Endothelial cell of umbilical vein (primary cell): Measurements from ENCODE around the gene MUCL3. TPM values are rescaled to one million over a fixed set of nuclear protein-coding genes. Genes with fewer than 3 reads are reported as not detected.

Experiments used
- BruUV-seq: library from RNA; stranded (reverse); fragments of 400-500 nt; replicated peaks from 2 replicates; lab custom pipeline; 2021; lab: Mats Ljungman, UMichigan
- CTCF ChIA-PET: fragments of 300-600, 350-600 bp; sonication (Branson Sonifier 250); formaldehyde crosslinking; loops from one replicate; lab custom pipeline; 2021; ENCODE audit warnings: antibody characterized with exemption, inconsistent platforms; lab: Charles Lee
- POLR2A ChIA-PET: fragments of 300-600, 350-600 bp; sonication (Branson Sonifier 250); formaldehyde crosslinking; loops from one replicate; lab custom pipeline; 2021; ENCODE audit warnings: antibody characterized with exemption, inconsistent platforms; lab: Charles Lee
- DNase-seq: peaks from one replicate; pipeline ENCODE4 v3.0.0-alpha.2; 2011; ENCODE audit warnings: low read depth, low spot score
- FAIRE-seq: peaks from 2 replicates; lab custom pipeline; 2011; peaks lifted over from hg19 to GRCh38; lab: Jason Lieb, UNC
- H2AFZ ChIP-seq: 2 replicates; pipeline ENCODE4 v1.6.0; 2012; ENCODE audit warnings: low read depth, low read length, control low read depth, inconsistent platforms
- H3K27ac ChIP-seq: 2 replicates; pipeline ENCODE4 v1.5.1; 2011; ENCODE audit warnings: low read depth, mild to moderate bottlenecking, control low read depth, low read length, moderate library complexity; ENCODE audit not compliant: insufficient read depth
- H3K27me3 ChIP-seq, 2 experiments: 2 replicates each; pipeline versions ENCODE4 v1.6.0 to v1.6.1; 2011; ENCODE audit warnings: low read length in 2 of 2, mixed read lengths in 1 of 2; ENCODE audit not compliant: control insufficient read depth in 2 of 2, insufficient read depth in 2 of 2
- H3K36me3 ChIP-seq, 2 experiments: 2 replicates in 1 of 2; 3 replicates in 1 of 2; pipeline ENCODE4 v1.5.1; 2011; ENCODE audit warnings: low read length in 2 of 2, mild to moderate bottlenecking in 1 of 2, moderate library complexity in 1 of 2; ENCODE audit not compliant: control insufficient read depth in 2 of 2, insufficient read depth in 2 of 2; ENCODE audit errors: extremely low read depth in 1 of 2
- H3K4me1 ChIP-seq: 3 replicates; pipeline ENCODE4 v1.5.1; 2011; ENCODE audit warnings: mild to moderate bottlenecking, low read length; ENCODE audit not compliant: control insufficient read depth, insufficient read depth; ENCODE audit errors: extremely low read depth
- H3K4me2 ChIP-seq: 2 replicates; pipeline ENCODE4 v1.6.1; 2011; ENCODE audit warnings: low read length, control low read depth, mixed read lengths; ENCODE audit not compliant: insufficient read depth
- H3K4me3 ChIP-seq, 3 experiments: fragments of 200-600 bp in 1 of 3; sonication (generic), shearing (Covaris generic) in 1 of 3; replicated peaks in 1 of 3; 2 replicates each; pipeline ENCODE4 v1.5.1; 2011 to 2016; ENCODE audit warnings: control low read depth in 3 of 3, low read length in 3 of 3, mild to moderate bottlenecking in 2 of 3, inconsistent platforms in 1 of 3, low read depth in 1 of 3, moderate library complexity in 1 of 3; ENCODE audit not compliant: insufficient read depth in 1 of 3
- H3K79me2 ChIP-seq: 2 replicates; pipeline ENCODE4 v1.6.0; 2012; ENCODE audit warnings: low read length, inconsistent platforms; ENCODE audit not compliant: control insufficient read depth, insufficient read depth
- H3K9ac ChIP-seq: replicated peaks from 2 replicates; pipeline ENCODE3; 2011; ENCODE audit warnings: low read length, control low read depth; ENCODE audit not compliant: insufficient read depth; ENCODE audit errors: extremely low read depth
- H3K9me1 ChIP-seq: replicated peaks from 3 replicates; pipeline ENCODE4 v1.6.0; 2011; ENCODE audit warnings: mild to moderate bottlenecking, low read length; ENCODE audit not compliant: control insufficient read depth, insufficient read depth; ENCODE audit errors: extremely low read depth
- H3K9me3 ChIP-seq: replicated peaks from 2 replicates; pipeline ENCODE4 v1.5.1; 2012; ENCODE audit warnings: low read length, inconsistent platforms; ENCODE audit not compliant: control insufficient read depth, insufficient read depth
- H4K20me1 ChIP-seq: replicated peaks from 2 replicates; pipeline ENCODE3; 2011; ENCODE audit warnings: mild to moderate bottlenecking, low read length; ENCODE audit not compliant: control insufficient read depth, insufficient read depth; ENCODE audit errors: extremely low read depth
- CTCF ChIP-seq, 2 donors: IDR thresholded peaks; 1 replicate in 1 of 2; 2 replicates in 1 of 2; pipeline ENCODE4 v1.5.1; 2011; ENCODE audit warnings: low read length in 2 of 2, mild to moderate bottlenecking in 2 of 2, moderate library complexity in 2 of 2, control low read depth in 1 of 2, inconsistent platforms in 1 of 2, low read depth in 1 of 2; ENCODE audit not compliant: insufficient read depth in 1 of 2; ENCODE audit errors: extremely low read depth in 1 of 2
- EZH2 ChIP-seq: IDR thresholded peaks from 2 replicates; pipeline ENCODE4 v1.6.1; 2012; ENCODE audit warnings: borderline replicate concordance, low read depth, mild to moderate bottlenecking, moderate library complexity, low read length, inconsistent platforms; ENCODE audit not compliant: severe bottlenecking
- FOS ChIP-seq: IDR thresholded peaks from 2 replicates; pipeline ENCODE4 v1.6.1; 2011; ENCODE audit warnings: mild to moderate bottlenecking, low read length, moderate library complexity, borderline replicate concordance; ENCODE audit not compliant: insufficient read depth
- GATA2 ChIP-seq: IDR thresholded peaks from 2 replicates; pipeline ENCODE4 v1.7.0; 2011; ENCODE audit warnings: low read depth, mild to moderate bottlenecking, moderate library complexity, mixed read lengths, low read length; ENCODE audit not compliant: insufficient read length, insufficient read depth
- JUN ChIP-seq: IDR thresholded peaks from 2 replicates; pipeline ENCODE4 v1.6.1; 2011; ENCODE audit warnings: borderline replicate concordance, low read depth; ENCODE audit not compliant: insufficient read length, insufficient read depth
- MYC ChIP-seq: IDR thresholded peaks from one replicate; pipeline ENCODE4 v1.6.1; 2011; ENCODE audit warnings: mild to moderate bottlenecking, low read depth, low read length
- POLR2A ChIP-seq: IDR thresholded peaks from 2 replicates; pipeline ENCODE4 v1.6.1; 2012; ENCODE audit warnings: low read depth, mild to moderate bottlenecking, control low read depth, low read length
- POLR2AphosphoS5 ChIP-seq: IDR thresholded peaks from 2 replicates; pipeline ENCODE4 v1.6.1; 2012; ENCODE audit warnings: low read depth, mild to moderate bottlenecking, control low read depth, low read length, moderate library complexity; ENCODE audit not compliant: insufficient read depth
- dilution Hi-C: fragments of 300-500 bp; cut with MboI; formaldehyde crosslinking; loops from one replicate; pipeline ENCODE4 v1.15.0; 2019; ENCODE audit warnings: low sequenced_read_pairs; ENCODE audit not compliant: extremely low pct_ligation_motif_present
- intact Hi-C: fragments of 100-400 bp; cut with micrococcal nuclease; formaldehyde crosslinking; loops from one replicate; pipeline ENCODE4 v1.10.0; 2022
- polyA plus RNA-seq, 4 experiments: library from polyadenylated mRNA; depleted of rRNA in 3 of 4; stranded (reverse) in 3 of 4; unstranded in 1 of 4; fragments of >200 nt; gene quantifications; 2 replicates each; pipeline versions ENCODE4 v1.2.1 to v1.2.3, GENCODE V29; 2011 to 2012; ENCODE audit warnings: missing spikeins in 1 of 4
- total RNA-seq: library from RNA; stranded (reverse); gene quantifications from 2 replicates; pipeline ENCODE4 v1.2.3, GENCODE V29; 2021
- TF ChIP-seq, protein P1 (sequence below): IDR thresholded peaks from 2 replicates; pipeline ENCODE4 v1.6.1; 2011; ENCODE audit not compliant: insufficient read depth, insufficient read length

MUCL3 gene
- total and polyA plus RNA-seq, 2 donors (not counting 3 experiments of a cell fraction or from before 2014, with no cell fraction given) = not detected

DNA sequence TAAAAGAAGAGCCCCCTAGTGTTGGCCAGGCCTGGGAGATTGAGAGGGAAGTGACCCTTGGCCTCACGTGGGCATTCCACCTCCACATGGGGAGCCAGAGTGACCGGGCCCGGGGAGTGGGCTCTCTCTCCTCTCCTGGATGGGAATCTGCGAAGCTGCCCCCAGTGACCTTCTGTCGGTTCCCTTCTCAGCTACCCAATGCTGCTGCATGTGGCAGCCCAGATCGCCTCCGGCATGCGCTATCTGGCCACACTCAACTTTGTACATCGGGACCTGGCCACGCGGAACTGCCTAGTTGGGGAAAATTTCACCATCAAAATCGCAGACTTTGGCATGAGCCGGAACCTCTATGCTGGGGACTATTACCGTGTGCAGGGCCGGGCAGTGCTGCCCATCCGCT, 42.9 kb upstream of the MUCL3 start:
- Histone ChIP-seq H3K4me3 (no peak overlapping the region), H3K9me3 (no peaks in the 10 kb centered on the region), H3K36me3 (peaks cover 0 to 7% of the 10 kb centered on the region in 2 experiments), H3K9me1 (no peaks in the 10 kb centered on the region), H4K20me1 (no peaks in the 10 kb centered on the region), H3K79me2 (no peaks in the 10 kb centered on the region), H3K9ac (no peak overlapping the region), H3K27ac (no peak overlapping the region), H3K4me2 (no peak overlapping the region), H3K4me1 (no peaks in the 10 kb centered on the region), H3K27me3 (no peaks in the 10 kb centered on the region), H2AFZ (no peak overlapping the region)
- DNase-seq (no peak), FAIRE-seq (no peak)
- POLR2A ChIA-PET = no interaction called here
- no TSS peak for BruUV-seq
- dilution Hi-C loops = loop anchor here (25.0 kb wide), 1 partner anchor 161 kb away; the partner anchor contains the start of genes FLOT1 and IER3
- intact Hi-C loops = no loop called here
- CTCF ChIA-PET = interaction anchor here (1.7 kb wide), 1 partner anchor 69 kb away, joined by 5 read pairs; no protein-coding TSS in a partner anchor
- TF ChIP-seq GATA2 = no peak
- no peak for TF ChIP-seq POLR2A
- TF ChIP-seq, protein P1, sequence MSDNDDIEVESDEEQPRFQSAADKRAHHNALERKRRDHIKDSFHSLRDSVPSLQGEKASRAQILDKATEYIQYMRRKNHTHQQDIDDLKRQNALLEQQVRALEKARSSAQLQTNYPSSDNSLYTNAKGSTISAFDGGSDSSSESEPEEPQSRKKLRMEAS = no peak
- no peak for TF ChIP-seq EZH2
- TF ChIP-seq MYC = no peak
- no peak for TF ChIP-seq FOS
- no peak for TF ChIP-seq POLR2AphosphoS5
- no peak for TF ChIP-seq JUN
- TF ChIP-seq CTCF (IDR thresholded peaks at IDR 0.05; ENCODE audit: extremely low read depth in 1 of 2, insufficient read depth in 1 of 2, low read depth in 1 of 2, low read length in 2 of 2) = no peak
